A172 (cell line): Measurements from ENCODE around the gene IL1A. TPM values are rescaled to one million over a fixed set of nuclear protein-coding genes. Genes with fewer than 3 reads are reported as not detected.

ENCODE experiments used
- DNase-seq: peaks from one replicate; pipeline ENCODE4 v3.0.0-alpha.2; 2015; ENCODE audit warnings: low spot score
- total RNA-seq: library from RNA; depleted of rRNA; stranded (reverse); fragments of >200 nt; shearing (Covaris generic); gene quantifications from 2 replicates; pipeline ENCODE4 v1.2.3, GENCODE V29; 2014

IL1A gene
- total RNA-seq, 1 experiment from 2014 or later, result not detected

DNA sequence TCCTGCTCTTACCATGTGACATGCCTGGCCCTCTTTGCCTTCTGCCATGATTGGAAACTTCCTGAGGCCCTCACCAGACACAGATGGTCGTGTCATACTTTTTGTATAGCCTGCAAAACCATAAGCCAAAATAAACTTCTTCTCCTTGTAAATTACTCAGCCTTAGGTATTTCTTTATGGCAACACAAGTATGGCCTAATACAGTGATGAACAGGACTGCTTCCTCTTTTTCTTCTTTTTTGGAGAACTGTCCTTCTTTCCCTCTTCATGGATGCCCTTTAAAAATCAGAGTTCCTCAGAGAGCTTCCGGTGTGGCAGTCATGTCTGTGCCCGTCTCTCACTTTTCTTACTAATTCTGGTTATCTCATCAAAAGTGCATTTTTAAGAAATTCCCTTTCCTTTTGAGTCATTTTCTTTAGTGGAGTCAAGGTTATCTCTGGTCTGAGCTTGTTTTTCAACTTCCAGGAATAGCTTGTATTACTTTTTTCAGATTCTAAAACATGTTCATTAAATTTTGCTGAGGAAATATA, 9.2 kb upstream of the IL1A start:
- DNase-seq, result no peak

DNA sequence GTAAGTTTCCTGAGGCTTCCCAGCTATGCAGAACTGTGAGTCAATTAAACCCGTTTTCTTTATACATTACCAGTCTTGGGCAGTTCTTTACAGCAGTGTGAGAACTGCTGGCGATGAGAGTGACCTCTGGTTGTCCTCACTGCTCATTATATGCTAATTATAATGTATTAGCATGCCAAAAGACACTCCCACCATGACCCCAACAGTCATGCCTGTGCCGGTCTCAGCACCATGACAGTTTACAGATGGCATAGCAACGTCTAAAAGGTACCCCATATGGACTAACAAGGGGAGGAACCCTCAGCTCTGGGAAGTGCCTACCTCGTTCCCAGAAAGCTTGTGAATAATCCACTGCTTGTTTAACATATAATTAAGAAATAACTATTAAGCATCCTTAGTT, 8.1 kb upstream of the IL1A start:
- no peak for DNase-seq

DNA sequence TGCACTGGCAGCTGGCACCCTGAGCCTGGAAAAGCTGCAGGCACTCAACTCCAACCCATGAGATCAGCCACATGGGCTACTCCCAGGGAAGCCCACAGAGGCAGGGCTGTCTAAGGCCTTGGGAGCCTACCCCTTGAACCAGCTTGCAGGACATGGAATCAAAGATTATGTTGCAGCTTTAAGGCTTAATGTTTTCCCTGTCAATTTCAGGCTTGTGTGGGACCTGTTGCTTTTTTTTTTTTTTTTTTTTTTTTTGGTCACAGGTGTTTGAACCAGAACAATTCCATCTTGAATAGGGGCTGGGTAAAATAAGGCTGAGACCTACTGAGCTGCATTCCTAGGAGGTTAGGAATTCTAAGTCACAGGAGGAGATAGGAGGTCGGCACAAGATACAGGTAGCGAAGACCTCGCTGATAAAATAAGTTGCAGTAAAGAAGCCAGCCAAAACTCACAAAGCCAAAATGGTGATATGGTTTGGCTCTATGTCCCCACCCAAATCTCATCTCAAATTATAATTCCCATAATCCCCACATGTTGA, 7.5 kb upstream of the IL1A start:
- DNase-seq, result no peak

DNA sequence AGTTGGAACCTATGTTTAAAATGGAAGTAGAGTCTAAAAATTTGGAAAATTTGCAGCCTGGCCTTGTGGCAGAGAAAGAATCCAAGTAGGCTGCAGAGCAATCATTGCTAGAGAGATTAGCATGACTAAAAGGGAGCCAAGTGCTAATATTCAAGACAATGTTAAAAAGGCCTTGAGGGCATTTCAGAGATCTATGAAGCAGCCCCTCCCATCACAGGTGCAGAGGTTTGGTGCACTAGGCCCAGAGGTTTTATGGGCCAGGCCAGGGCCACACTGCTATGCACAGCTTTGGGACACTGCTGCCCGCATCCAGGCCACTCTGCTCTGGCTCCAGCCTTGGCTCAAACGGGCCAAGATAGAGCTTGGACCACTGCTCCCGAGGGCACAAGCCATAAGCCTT, 6.7 kb upstream of the IL1A start:
- DNase-seq, result no peak

DNA sequence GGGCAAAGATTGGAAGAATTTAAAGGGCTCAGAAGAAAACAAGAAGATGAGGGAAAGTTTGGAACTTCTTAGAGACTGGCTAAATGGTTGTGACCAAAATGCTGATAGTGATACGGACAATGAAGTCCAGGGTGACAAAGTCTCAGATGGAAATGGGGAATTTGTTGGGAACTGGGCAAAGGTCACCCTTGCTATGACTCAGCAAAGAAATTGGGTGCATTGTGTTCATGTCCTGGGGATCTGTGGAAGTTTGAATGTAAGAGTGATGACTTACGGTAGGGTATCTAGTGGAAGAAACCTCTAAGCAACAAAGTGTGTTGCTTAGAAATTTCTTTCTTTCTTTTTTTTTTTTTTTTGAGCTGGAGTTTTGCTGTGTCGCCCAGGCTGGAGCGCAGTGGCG, 6.0 kb upstream of the IL1A start:
- DNase-seq, result no peak

DNA sequence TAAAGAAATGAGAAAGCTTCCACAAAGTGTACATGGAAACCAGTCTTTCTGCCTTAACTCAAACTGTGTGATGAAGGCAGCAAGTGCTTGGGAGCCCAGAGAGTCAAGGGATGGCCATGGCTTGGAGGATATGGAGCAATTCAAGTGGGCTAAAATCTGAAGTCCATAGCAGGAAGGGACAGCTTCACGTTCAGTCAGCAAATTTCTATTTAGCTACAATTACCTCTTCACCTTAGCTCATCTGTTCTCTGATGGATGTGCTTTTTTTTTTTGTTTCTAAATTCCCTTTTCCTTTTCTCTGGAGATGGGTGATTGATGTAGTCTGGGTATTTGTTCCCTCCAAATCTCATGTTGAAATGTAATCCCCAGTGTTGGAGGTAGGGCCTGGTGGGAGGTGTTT, 4.9 kb upstream of the IL1A start:
- DNase-seq, result no peak

DNA sequence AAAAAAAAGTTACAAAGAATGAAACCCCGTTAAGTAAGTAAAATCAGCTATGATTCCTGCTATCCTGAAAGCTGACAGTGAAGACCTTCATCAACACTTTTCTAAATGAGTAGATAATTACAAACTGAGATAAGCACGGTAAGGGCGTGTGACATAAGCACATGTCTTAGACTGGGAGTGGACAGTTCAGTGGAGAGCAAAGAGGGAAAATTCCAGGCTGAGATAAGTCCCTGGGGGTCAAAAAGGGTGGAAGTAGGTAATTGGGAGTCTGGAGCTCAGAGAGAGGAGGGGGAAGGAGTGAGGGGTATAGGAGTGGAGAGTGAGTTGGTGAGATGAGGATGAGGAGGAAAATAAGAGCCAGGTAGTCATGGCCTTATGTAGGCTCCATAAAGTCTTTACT, 4.4 kb upstream of the IL1A start:
- no peak for DNase-seq

DNA sequence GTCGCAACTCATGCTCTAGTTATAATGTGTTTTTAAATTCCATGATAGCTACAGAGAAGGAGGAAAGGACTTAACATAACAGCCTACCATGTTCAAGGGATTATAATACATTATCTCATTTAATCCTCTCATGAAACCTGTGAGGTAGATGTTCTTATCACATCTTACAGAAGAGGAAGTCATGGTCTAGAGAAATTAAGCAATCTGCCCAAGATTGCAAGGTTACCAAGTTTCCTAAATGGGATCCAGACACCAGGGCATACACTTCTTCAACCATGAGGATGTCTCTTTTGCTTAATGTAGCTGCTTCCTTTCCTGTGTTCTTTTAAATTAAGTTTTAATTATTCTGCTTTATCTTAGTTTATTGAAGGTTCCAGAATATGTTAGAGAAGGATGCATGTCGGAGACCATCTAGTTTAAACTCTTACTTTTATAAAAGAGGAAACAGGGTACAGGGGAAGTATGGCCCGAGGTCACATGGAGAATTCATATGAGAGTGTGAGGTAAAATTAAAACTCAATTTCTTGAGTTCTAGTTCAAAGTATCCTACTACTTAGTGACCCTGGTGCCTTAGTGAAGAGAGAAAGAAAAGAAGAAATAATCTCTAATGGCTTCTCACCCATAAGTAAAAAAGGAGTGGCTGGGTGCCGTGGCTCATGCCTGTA, 3.6 kb upstream of the IL1A start:
- DNase-seq, result no peak

DNA sequence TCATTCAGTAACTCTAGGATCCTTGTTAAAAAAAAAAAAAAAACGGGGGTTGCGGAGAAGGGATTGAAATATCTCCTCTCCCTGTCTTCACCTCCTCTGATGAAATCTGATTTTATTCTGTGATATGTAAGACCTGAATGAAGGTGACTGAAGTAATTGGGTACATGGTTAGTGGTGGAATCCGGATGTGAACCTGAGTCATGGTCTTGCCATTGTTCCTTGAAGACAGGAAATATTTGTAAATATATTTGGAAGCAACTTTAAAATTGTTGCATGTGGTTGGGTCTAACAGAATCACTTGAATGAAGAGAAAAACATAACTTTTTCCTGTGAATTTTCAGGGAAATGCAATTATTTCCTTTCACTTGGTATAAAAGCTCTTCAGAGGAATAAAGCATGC, 3.0 kb upstream of the IL1A start:
- DNase-seq, result peak; percentile 23

DNA sequence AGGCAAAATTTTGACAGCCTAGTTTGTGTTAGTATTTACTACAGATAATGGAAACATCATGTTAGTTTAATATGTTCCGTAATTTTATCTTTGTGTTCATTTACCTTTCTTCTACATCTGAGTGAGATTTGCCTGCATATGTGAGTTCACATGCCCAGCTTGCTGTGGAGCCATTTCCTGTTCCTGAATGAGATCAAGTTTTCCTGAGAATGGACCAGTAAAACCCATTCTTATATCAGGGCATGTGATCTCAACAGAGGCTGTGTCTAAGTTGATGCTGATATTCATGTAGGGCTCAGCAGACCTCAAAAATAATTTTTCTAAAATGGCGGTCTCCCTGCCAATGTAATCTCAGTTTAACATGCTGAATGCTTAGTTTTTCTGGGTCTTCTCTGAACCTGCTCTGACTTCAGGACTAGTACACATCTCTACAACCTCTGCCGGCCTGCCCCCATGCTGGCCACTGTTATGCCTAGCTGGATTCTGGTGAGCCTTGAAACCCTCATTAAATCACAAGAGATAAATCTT, 1.0 kb downstream of the IL1A start:
- no peak for DNase-seq

DNA sequence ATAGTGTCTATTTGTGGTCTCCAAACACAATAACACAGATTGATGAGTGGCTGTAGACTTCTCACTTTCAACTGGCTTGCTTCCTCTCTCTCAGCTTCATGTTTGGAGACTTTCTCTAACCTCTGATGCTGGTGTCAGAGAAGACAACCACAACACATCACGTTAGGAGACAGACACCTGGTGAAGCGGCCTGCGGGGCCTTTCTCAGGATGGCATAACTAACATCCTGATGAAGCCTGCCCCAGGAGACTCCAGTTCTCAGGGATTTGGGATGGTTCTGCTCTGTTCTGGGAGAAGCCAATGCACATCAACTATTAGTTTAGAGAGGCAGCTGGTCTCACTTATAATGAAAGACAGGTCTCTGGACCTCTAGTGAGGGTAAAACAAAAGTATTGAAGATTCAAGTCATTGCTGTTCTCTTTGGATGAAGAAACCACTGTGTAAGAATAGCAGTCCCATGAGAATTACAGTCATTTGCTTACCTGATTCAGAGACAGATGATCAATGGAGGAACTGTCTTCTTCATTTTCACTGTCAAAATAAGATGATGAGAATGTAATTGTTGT, 2.0 kb downstream of the IL1A start:
- no peak for DNase-seq

DNA sequence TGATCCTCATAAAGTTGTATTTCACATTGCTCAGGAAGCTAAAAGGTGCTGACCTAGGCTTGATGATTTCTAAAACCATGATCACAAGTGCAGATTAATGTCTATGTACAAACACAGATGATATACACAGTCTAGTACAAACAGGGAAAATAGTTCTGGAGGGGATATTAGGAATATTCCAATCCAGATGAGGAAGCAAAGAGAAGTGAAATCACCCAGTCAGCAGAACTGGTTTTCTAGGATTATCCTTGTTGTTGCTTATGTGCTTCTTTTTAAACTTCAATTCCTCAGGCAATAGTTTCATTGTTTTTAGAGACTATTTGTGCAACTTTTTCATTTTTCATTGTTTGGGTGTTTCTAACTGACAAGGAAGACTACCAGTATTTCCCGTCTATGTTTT, 4.7 kb downstream of the IL1A start:
- DNase-seq, result no peak

DNA sequence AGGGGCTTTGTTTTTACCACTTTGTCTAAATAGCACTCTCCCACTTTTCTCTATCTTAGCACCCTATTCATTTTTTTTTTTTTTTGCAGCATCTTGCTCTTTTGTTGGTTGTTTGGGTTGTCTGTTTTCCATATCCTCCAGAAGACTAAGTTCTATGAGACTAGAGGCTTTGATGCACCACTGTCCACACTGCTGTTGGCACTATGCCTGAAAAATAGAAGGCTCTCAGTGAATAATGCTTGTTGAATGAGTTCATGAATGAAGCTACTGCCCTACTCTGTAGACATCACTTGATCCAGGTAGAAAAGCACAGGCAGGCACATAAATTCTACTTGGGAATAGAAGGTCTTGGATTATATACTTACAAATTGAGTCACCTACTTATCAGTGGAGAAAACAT, 7.3 kb downstream of the IL1A start:
- no peak for DNase-seq

DNA sequence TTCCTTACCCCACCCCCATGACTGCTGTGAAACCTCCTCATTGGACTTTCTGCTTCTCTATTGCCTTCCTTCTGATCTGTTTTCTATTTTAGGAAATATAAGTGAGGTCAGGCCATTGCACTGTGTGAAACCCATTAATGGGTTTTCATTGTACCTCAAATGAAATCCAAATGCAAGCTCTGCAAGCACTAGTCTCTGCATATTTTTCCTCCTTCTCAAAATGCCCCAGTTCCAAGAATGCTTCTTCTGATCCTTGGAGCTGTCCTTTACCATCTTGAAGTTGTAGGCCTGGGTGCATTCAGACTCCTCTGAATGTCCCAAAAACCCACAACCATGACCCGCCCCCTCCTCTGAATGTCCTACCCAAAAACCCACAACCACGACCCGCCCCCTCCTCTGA, 8.2 kb downstream of the IL1A start:
- DNase-seq, result no peak

DNA sequence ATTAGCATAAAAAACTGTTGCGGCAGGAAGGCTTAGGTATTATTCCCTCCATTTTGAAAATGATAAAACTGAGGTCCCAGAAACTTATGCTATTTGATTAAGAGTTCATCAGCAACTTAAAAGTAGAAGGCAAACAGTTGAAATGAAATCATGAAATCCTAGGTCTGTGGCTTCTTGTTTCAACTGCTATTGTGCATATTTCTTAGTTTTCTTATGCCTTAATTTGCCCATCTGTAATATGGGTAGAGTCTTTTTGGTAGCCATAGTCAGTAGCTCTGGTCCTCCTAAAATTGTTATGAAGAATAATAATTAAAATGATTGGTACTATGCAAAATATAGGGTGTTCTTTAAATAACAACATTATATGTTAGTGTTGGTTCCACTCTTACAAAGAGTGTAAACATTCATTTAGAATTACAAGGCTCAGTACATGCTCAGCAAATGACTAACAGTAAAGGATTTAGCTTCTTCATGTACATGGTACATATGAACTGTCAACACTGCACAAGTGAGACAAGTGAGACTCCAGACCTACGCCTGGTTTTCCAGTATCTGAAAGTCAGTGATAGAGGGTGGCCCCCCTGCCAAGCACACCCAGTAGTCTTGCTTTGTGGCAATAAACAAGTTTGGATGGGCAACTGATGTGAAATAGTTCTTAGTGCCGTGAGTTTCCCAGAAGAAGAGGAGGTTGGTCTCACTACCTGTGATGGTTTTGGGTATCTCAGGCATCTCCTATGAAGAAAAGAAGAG, 9.6 kb downstream of the IL1A start:
- no peak for DNase-seq

DNA sequence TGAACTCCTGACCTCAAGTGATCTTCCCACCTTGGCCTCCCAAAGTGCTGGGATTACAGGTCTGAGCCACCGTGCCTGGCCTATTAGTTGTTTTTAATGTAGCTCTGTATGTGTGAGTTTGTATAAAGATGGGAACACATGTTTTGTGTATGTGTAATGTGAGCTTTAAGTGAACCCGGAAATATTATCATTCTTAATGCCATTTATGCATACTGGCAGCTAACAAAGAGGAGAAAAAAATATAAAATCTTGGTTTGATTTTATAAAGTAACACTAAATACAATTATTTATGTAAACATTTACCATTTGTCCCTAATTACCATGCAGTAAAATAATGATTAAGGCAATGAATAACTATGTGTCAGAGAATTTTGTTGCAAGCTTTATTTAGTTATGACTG, 10.7 kb downstream of the IL1A start:
- no peak for DNase-seq

DNA sequence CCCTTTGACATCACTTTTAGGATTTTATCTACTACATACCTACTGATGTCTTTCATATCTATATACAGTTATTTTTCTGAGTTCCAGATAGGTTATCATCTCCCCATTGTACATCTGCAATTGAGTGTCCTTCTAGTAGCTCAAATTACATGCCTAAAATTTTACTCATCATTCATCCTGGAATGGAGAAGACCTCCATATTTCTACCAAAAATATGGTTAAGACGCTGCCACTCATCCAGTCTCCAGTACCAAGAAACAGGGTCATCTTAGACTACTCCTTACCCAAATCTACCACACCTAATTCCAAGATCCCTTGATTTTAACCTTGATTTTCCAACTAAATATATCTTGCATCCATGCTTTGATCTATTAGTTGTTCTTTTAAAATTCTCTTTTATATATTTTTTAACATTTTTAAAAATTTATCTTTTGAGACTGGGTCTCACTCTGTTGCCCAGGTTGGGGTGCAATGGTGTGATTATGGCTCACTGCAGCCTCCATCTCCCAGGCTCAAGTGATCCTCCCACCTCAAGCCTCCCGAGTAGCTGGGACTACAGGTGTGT, 11.3 kb downstream of the IL1A start:
- DNase-seq, result no peak

DNA sequence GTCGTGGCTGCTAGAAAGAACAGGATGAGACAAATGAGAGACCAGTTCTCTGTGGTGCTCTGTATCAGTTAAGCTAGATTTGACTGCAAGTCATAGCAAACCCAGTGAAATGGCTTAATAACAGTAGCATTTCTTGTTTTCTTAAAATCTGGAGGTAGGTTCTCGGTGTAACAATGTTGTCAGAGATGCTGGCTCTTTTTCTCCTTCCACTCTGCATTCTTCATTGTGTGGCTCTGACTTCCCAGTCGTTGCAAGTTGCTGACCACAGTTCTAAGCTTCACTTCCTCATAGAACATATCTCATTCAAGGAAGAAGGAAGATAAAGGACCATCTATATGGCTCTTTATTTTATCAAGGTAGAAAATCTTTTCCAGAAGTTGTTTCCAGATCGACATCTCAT, 12.0 kb downstream of the IL1A start:
- no peak for DNase-seq

DNA sequence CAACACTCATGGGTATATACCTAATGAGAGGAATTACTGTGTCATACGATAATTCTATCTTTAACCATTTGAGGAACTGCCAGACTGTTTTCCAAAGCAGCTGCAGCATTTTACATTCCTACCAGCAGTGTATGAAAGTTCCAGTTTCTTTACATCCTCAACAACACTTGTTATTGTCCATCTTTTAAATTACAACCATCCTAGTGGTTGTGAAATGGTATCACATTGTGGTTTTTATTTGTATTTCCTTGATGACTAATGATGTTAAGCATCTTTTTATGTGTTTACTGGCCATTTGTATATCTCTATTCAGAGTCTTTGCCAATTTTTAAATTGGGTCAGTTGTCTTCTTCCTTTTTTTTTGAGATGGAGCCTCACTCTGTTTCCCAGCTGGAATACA, 15.9 kb downstream of the IL1A start:
- peak; percentile 26 for DNase-seq

DNA sequence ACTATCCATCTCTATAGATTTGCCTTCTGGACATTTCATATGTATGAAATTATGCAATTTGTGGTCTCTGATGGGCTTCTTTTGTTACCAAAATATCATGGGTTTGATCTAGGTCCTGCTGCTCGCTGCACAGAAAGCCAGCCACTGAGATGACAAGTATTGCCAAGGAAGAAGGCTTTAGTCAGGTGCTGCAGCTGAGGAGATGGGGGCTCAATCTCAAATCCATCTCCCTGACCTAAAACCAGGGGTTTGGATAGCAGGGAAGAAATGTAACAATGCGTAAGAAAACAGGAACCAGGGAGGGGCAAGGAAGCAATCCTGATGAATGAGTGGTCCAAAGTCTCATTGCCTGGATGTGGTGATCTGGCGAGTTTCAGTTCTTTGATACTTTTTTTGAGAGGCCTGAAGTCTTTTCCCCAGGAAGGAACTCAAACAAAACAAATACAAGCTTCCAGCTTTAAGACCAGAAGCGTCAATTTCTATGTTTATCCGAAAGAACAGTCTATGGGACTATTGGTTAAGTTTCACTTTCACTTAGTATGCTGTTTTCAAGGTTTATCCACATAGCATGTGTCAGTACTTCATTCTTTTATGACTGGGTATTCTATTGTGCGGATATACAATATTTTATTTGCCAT, 16.5 kb downstream of the IL1A start:
- DNase-seq, result no peak

DNA sequence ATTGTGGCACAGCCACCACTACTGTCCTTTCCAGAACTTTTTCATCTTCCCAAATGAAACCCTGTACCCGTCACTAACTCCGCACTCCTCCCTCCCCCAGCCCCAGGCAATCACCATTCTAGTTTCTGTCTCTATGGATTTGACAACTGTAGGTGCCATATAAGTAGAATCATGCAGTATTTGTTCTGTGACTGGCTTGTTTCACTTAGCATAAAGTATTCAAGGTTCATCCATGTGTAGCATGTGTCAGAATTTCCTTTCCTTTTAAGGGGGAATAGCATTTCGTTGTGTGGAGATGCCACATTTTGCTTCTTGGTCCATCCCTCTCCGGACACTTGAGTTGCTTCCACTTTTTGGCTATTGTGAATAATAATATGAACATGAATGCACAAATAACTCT, 19.0 kb downstream of the IL1A start:
- DNase-seq, result peak; percentile 14
